Gastrocnemius medialis (tissue), 4 donors: ENCODE data around the gene PRKCQ. TPM values are rescaled to one million over a fixed set of nuclear protein-coding genes. Genes with fewer than 3 reads are reported as not detected.

Experiments used
- ATAC-seq, 2 donors: fragments of 150-250 bp; one replicate each; pipeline ENCODE4 v1.9.1; 2016
- DNase-seq, 2 donors: peaks; one replicate each; pipeline ENCODE4 v3.0.0-alpha.2; 2019
- H3K27ac ChIP-seq, 4 donors: fragments of 200-600 bp; sonication (generic); 1 replicate in 1 of 4; 2 replicates in 3 of 4; pipeline ENCODE4 v1.5.1; 2016 to 2018; ENCODE audit warnings: mild to moderate bottlenecking in 2 of 4, moderate library complexity in 1 of 4
- H3K27me3 ChIP-seq, 3 donors: fragments of 200-600 bp; sonication (generic) in 2 of 3; 1 replicate in 1 of 3; 2 replicates in 2 of 3; pipeline versions ENCODE4 v1.5.1 to v1.6.0; 2016 to 2019; ENCODE audit warnings: mild to moderate bottlenecking in 1 of 3, moderate library complexity in 1 of 3
- H3K36me3 ChIP-seq, 2 donors: fragments of 200-600 bp; sonication (generic) in 1 of 2; one replicate each; pipeline ENCODE4 v1.5.1; 2017 to 2018
- H3K4me1 ChIP-seq, 2 donors: fragments of 200-600 bp; sonication (generic) in 1 of 2; one replicate each; pipeline ENCODE4 v1.5.1; 2016 to 2017; ENCODE audit warnings: mild to moderate bottlenecking in 2 of 2
- H3K4me3 ChIP-seq, 4 donors: fragments of 200-600 bp; sonication (generic) in 3 of 4; 1 replicate in 1 of 4; 2 replicates in 3 of 4; pipeline ENCODE4 v1.5.1; 2016 to 2019; ENCODE audit warnings: mild to moderate bottlenecking in 2 of 4
- H3K9me3 ChIP-seq, 3 donors: fragments of 200-600 bp; sonication (generic) in 2 of 3; 1 replicate in 1 of 3; 2 replicates in 2 of 3; pipeline ENCODE4 v1.5.1; 2016 to 2019
- CTCF ChIP-seq, 5 experiments: fragments of 450-650 bp in 3 of 5; fragments of 200-600 bp in 2 of 5; sonication (generic) in 2 of 5; IDR thresholded peaks in 4 of 5; conservative IDR thresholded peaks in 1 of 5; 1 replicate in 4 of 5; 2 replicates in 1 of 5; pipeline ENCODE4 v1.5.1; 2016 to 2019; ENCODE audit warnings: antibody characterized with exemption in 5 of 5, mild to moderate bottlenecking in 3 of 5, moderate library complexity in 3 of 5
- POLR2A ChIP-seq, 2 donors: fragments of 450-650 bp; IDR thresholded peaks; one replicate each; pipeline ENCODE4 v1.6.1; 2017; ENCODE audit warnings: antibody characterized with exemption in 2 of 2, mild to moderate bottlenecking in 2 of 2, moderate library complexity in 2 of 2
- in situ Hi-C, 4 donors: fragments of 200-750 bp; cut with MboI; loops; one replicate each; pipeline versions ENCODE4 v1.15.0 to v1.8.0; 2017; ENCODE audit warnings: low sequenced_read_pairs in 4 of 4
- intact Hi-C: fragments of 100-400 bp; cut with DNase I; formaldehyde crosslinking; loops from one replicate; pipeline ENCODE4 v1.15.1; 2023; ENCODE audit warnings: low total_unique reads
- total RNA-seq, 4 donors: library from RNA; depleted of rRNA; stranded (reverse); fragments of >200 nt; gene quantifications; one replicate each; pipeline versions ENCODE4 v1.1.0 to v1.2.3, GENCODE V29; 2016

PRKCQ gene
- total RNA-seq, 4 donors from 2014 or later = 25.8 to 70.7 (median 38.8) TPM

DNA sequence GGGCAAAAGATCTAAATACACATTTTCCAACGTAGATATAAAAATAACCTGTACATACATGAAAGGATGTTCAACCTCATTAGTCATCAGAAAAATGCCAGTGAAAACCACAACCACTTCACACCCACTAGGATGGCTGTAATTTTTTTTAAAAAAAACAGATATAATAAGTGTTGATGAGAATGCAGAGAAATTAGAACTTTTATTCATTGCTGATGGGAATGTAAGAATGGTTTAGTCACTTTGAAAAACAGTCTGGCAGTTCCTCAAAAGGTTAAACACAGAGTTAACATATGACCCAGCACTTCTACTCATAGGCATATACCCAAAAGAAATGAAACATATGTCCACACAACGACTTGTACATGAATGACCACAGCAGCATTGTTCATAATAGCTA is 32.3 kb upstream of the PRKCQ start:
- Histone ChIP-seq H3K4me3 (no peak overlapping the region), H3K9me3 (no peaks in the 10 kb centered on the region), H3K27me3 (no peaks in the 10 kb centered on the region), H3K36me3 (peaks cover 0 to 11% of the 10 kb centered on the region in 2 donors), H3K4me1 (no peaks in the 10 kb centered on the region), H3K27ac (no peak overlapping the region)
- intact Hi-C loops (no loop called here), in situ Hi-C loops (no loop called here)
- ATAC-seq (no peak), DNase-seq (no peak)
- TF ChIP-seq CTCF (IDR thresholded peaks at IDR 0.05 in 4 of 5, conservative IDR thresholded peaks at IDR 0.05 in 1 of 5) (no peak), POLR2A (IDR thresholded peaks at IDR 0.05) (no peak)

GRCh38 chr10:6610647-6611046 is 30.6 kb upstream of the PRKCQ start:
- Histone ChIP-seq H3K4me3 (no peak overlapping the region), H3K36me3 (peaks cover 0 to 11% of the 10 kb centered on the region in 2 donors), H3K4me1 (no peaks in the 10 kb centered on the region), H3K9me3 (no peaks in the 10 kb centered on the region), H3K27me3 (no peaks in the 10 kb centered on the region), H3K27ac (no peak overlapping the region)
- DNase-seq (no peak), ATAC-seq (no peak)
- TF ChIP-seq POLR2A (IDR thresholded peaks at IDR 0.05) (no peak), CTCF (IDR thresholded peaks at IDR 0.05 in 4 of 5, conservative IDR thresholded peaks at IDR 0.05 in 1 of 5) (no peak)
- in situ Hi-C loops = no loop called here
- intact Hi-C loops = no loop called here

DNA sequence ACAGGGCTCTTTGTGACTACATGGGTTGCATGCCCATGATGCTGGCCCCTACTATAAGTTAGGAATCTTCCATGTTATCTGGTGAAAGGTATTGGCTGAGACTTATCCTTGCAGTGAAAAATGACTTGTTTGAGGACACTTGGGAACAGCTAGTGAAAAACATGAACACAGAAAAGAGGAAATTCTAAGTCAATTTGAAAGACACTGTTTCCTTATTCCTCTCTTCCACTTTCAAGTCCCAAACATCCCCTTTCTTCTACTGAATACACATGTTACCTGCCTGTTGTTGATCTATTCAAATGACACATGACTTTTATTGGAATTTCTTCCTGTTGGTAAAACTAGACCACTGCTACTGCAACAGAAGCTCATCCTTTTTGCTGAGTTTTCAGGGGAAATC is 29.5 kb upstream of the PRKCQ start:
- intact Hi-C loops (no loop called here), in situ Hi-C loops (no loop called here)
- no peaks in the 10 kb centered on the region for H3K4me1 ChIP-seq
- no peaks in the 10 kb centered on the region for H3K27me3 ChIP-seq
- DNase-seq (no peak), ATAC-seq (no peak)
- peaks cover 0 to 11% of the 10 kb centered on the region in 2 donors for H3K36me3 ChIP-seq
- no peak overlapping the region for H3K4me3 ChIP-seq
- no peak for TF ChIP-seq CTCF (IDR thresholded peaks at IDR 0.05 in 4 of 5, conservative IDR thresholded peaks at IDR 0.05 in 1 of 5)
- TF ChIP-seq POLR2A (IDR thresholded peaks at IDR 0.05) = no peak
- no peak overlapping the region for H3K27ac ChIP-seq
- no peaks in the 10 kb centered on the region for H3K9me3 ChIP-seq

- no peak for TF ChIP-seq POLR2A (IDR thresholded peaks at IDR 0.05)
- no peak for TF ChIP-seq CTCF (IDR thresholded peaks at IDR 0.05 in 4 of 5, conservative IDR thresholded peaks at IDR 0.05 in 1 of 5)
- H3K27ac ChIP-seq = no peak overlapping the region
- no peaks in the 10 kb centered on the region for H3K9me3 ChIP-seq
- H3K36me3 ChIP-seq = peaks cover 0 to 11% of the 10 kb centered on the region in 2 donors
- ATAC-seq (no peak), DNase-seq (peak; percentile 11 to 26)
- in situ Hi-C loops (no loop called here), intact Hi-C loops (no loop called here)
- peaks cover 5 to 8% of the 10 kb centered on the region in 2 donors for H3K4me1 ChIP-seq
- H3K27me3 ChIP-seq = no peaks in the 10 kb centered on the region
- H3K4me3 ChIP-seq = no peak overlapping the region
These were observed 27.7 kb upstream of the PRKCQ start for GRCh38 chr10:6607778-6608177.

- no peaks in the 10 kb centered on the region for H3K27me3 ChIP-seq
- H3K9me3 ChIP-seq = no peaks in the 10 kb centered on the region
- in situ Hi-C loops = no loop called here
These were observed 27.1 kb upstream of the PRKCQ start for GRCh38 chr10:6607182-6607581.

More at GRCh38 chr10:6607182-6607581, 27.1 kb upstream of the PRKCQ start:
- H3K36me3 ChIP-seq = peaks cover 0 to 11% of the 10 kb centered on the region in 2 donors
- TF ChIP-seq POLR2A (IDR thresholded peaks at IDR 0.05) = no peak
- no peak for DNase-seq
- ATAC-seq = no peak
- intact Hi-C loops = no loop called here
- H3K4me1 ChIP-seq = peaks cover 8 to 11% of the 10 kb centered on the region in 2 donors
- no peak overlapping the region for H3K27ac ChIP-seq
- no peak overlapping the region for H3K4me3 ChIP-seq
